ENCODE data around the gene ZBTB18.

GRCh38 chr1:244069326-244069898, 18.3 kb downstream of the ZBTB18 start:
- TF ChIP-seq, protein P1, sequence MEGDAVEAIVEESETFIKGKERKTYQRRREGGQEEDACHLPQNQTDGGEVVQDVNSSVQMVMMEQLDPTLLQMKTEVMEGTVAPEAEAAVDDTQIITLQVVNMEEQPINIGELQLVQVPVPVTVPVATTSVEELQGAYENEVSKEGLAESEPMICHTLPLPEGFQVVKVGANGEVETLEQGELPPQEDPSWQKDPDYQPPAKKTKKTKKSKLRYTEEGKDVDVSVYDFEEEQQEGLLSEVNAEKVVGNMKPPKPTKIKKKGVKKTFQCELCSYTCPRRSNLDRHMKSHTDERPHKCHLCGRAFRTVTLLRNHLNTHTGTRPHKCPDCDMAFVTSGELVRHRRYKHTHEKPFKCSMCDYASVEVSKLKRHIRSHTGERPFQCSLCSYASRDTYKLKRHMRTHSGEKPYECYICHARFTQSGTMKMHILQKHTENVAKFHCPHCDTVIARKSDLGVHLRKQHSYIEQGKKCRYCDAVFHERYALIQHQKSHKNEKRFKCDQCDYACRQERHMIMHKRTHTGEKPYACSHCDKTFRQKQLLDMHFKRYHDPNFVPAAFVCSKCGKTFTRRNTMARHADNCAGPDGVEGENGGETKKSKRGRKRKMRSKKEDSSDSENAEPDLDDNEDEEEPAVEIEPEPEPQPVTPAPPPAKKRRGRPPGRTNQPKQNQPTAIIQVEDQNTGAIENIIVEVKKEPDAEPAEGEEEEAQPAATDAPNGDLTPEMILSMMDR (IDR thresholded peaks at IDR 0.05) = no peak
- TF ChIP-seq POLR2A (IDR thresholded peaks at IDR 0.05) (no peak), EP300 (IDR thresholded peaks at IDR 0.05) (no peak)
